Neural cell (in vitro differentiated cells): ENCODE data around the gene TRPM1. TPM values are rescaled to one million over a fixed set of nuclear protein-coding genes. Genes with fewer than 3 reads are reported as not detected.
A peak's percentile ranks its signal among the peaks of the same experiment; 100 is the strongest.

Experiments used
- H2AFZ ChIP-seq: fragments of 200-600, 300-800 bp; sonication (generic), shearing (Covaris generic); 2 replicates; pipeline ENCODE4 v1.6.0; 2014; ENCODE audit warnings: low read depth, mild to moderate bottlenecking, antibody characterized with exemption, low read length, moderate library complexity
- H3F3A ChIP-seq: fragments of 200-600 bp; shearing (Covaris generic); 2 replicates; pipeline ENCODE4 v1.6.1; 2016; ENCODE audit warnings: mild to moderate bottlenecking, moderate library complexity, mixed read lengths, antibody characterized with exemption, low read length; ENCODE audit not compliant: insufficient read depth, poor library complexity, severe bottlenecking
- H3K27ac ChIP-seq: fragments of 200-600, 300-800 bp; sonication (generic), shearing (Covaris generic); 2 replicates; pipeline ENCODE4 v1.5.1; 2014; ENCODE audit warnings: mild to moderate bottlenecking, low read length, moderate library complexity
- H3K27me3 ChIP-seq: fragments of 300-800, 200-600 bp; sonication (generic), shearing (Covaris generic); 2 replicates; pipeline ENCODE4 v1.6.0; 2014; ENCODE audit warnings: mild to moderate bottlenecking, low read depth, low read length, moderate library complexity; ENCODE audit not compliant: insufficient read depth
- H3K36me3 ChIP-seq: fragments of 300-800, 200-600 bp; sonication (generic), shearing (Covaris generic); 2 replicates; pipeline ENCODE4 v1.5.1; 2014; ENCODE audit warnings: mild to moderate bottlenecking, antibody characterized with exemption, low read length, moderate library complexity; ENCODE audit not compliant: insufficient read depth
- H3K4me2 ChIP-seq: fragments of 300-800, 200-600 bp; sonication (generic), shearing (Covaris generic); 2 replicates; pipeline ENCODE4 v1.6.0; 2014; ENCODE audit warnings: mild to moderate bottlenecking, low read length
- H3K4me3 ChIP-seq: fragments of 300-800, 200-600 bp; sonication (generic), shearing (Covaris generic); 2 replicates; pipeline ENCODE4 v1.5.1; 2014; ENCODE audit warnings: mild to moderate bottlenecking, low read length, moderate library complexity
- H3K79me2 ChIP-seq: fragments of 200-600 bp; shearing (Covaris generic); replicated peaks from 2 replicates; pipeline ENCODE4 v1.6.0; 2014; ENCODE audit warnings: mild to moderate bottlenecking, low read length, moderate library complexity; ENCODE audit not compliant: insufficient read depth
- H3K9ac ChIP-seq: fragments of 300-800, 200-600 bp; sonication (generic), shearing (Covaris generic); 2 replicates; pipeline ENCODE4 v1.6.1; 2016; ENCODE audit warnings: mild to moderate bottlenecking, low read length, mixed read lengths
- H3K9me2 ChIP-seq: fragments of 200-600 bp; shearing (Covaris generic); 2 replicates; pipeline ENCODE4 v1.6.1; 2016; ENCODE audit warnings: mild to moderate bottlenecking, low read length, mixed read lengths; ENCODE audit not compliant: insufficient read depth
- H3K9me3 ChIP-seq: fragments of 200-600, 300-800 bp; sonication (generic), shearing (Covaris generic); 2 replicates; pipeline ENCODE4 v1.6.1; 2016; ENCODE audit warnings: mild to moderate bottlenecking, mixed run types, low read length, moderate library complexity, mixed read lengths
- H4K20me1 ChIP-seq: fragments of 200-600 bp; shearing (Covaris generic); 2 replicates; pipeline ENCODE4 v1.6.1; 2016; ENCODE audit warnings: mild to moderate bottlenecking, mixed run types; ENCODE audit not compliant: insufficient read depth
- EP300 ChIP-seq: fragments of 450-650 bp; conservative IDR thresholded peaks from 2 replicates; pipeline ENCODE4 v1.6.1; 2014; ENCODE audit warnings: antibody characterized with exemption, mild to moderate bottlenecking, moderate library complexity; ENCODE audit not compliant: poor library complexity, severe bottlenecking
- EZH2 ChIP-seq: fragments of 200-600, 300-800 bp; shearing (Covaris generic), sonication (generic); IDR thresholded peaks from 2 replicates; pipeline ENCODE4 v1.6.1; 2014; ENCODE audit warnings: antibody characterized with exemption, low read length, borderline replicate concordance, mild to moderate bottlenecking; ENCODE audit not compliant: insufficient read depth, poor library complexity, severe bottlenecking
- MXI1 ChIP-seq: fragments of 450-650 bp; conservative IDR thresholded peaks from 2 replicates; pipeline ENCODE4 v1.6.1; 2014; ENCODE audit warnings: antibody characterized with exemption, mild to moderate bottlenecking; ENCODE audit not compliant: poor library complexity, severe bottlenecking
- POLR2AphosphoS5 ChIP-seq: IDR thresholded peaks from 2 replicates; pipeline ENCODE4 v1.6.1; 2012
- RAD21 ChIP-seq: fragments of 450-650 bp; conservative IDR thresholded peaks from 2 replicates; pipeline ENCODE4 v1.6.1; 2014; ENCODE audit warnings: antibody characterized with exemption, mild to moderate bottlenecking, moderate library complexity
- SMC3 ChIP-seq: fragments of 450-650 bp; conservative IDR thresholded peaks from 2 replicates; pipeline ENCODE4 v1.6.1; 2014; ENCODE audit warnings: antibody characterized with exemption, mild to moderate bottlenecking, moderate library complexity; ENCODE audit not compliant: poor library complexity
- TAF1 ChIP-seq: IDR thresholded peaks from 2 replicates; pipeline ENCODE4 v1.6.1; 2012; ENCODE audit warnings: low read depth
- polyA plus RNA-seq: library from polyadenylated mRNA; depleted of rRNA; stranded (reverse); fragments of >200 nt; gene quantifications from 2 replicates; pipeline ENCODE4 v1.2.3, GENCODE V29; 2014
- TF ChIP-seq, protein P1 (sequence below): fragments of 450-650 bp; IDR thresholded peaks from 2 replicates; pipeline ENCODE4 v1.5.1; 2014; ENCODE audit warnings: antibody characterized with exemption, mild to moderate bottlenecking, moderate library complexity; ENCODE audit not compliant: poor library complexity, severe bottlenecking

Gene TRPM1
- polyA plus RNA-seq, 1 donor from 2014 or later = not detected

DNA sequence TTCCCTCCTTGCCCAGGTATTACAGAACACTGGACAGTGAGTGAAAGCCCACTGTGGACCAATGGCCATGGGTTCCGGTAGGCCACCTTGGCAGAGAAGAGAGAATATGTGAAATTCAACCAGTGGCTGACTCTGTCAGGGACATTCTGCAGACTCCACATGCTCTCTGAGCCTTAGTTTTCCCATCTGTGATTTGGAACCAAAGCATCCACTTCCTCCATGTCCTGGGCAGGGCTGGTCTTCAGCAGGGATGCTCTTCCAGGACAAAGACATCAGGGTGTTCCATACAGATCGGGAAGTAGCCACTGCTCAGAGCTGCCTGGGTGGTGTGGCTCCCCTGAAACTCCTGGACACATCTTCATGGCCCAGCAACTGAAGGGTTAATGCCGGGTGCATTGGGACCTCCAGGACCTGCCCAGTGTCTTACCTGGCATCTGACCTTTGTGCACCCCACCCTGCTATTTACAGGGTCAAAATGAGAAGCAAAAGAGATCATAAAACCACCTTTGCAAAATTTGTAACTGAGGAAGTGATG lies 28.3 kb upstream of the TRPM1 start:
- TF ChIP-seq RAD21 (no peak), SMC3 (no peak)
- Histone ChIP-seq H3K4me2 (no peak overlapping the region), H3K79me2 (no peaks in the 10 kb centered on the region), H3K9me3 (no peaks in the 10 kb centered on the region), H3K27ac (no peak overlapping the region), H3K36me3 (no peaks in the 10 kb centered on the region), H4K20me1 (no peaks in the 10 kb centered on the region), H3K9ac (no peak overlapping the region), H3K4me3 (no peak overlapping the region), H3F3A (no peaks in the 10 kb centered on the region), H2AFZ (no peak overlapping the region), H3K9me2 (no peaks in the 10 kb centered on the region), H3K27me3 (no peaks in the 10 kb centered on the region)

DNA sequence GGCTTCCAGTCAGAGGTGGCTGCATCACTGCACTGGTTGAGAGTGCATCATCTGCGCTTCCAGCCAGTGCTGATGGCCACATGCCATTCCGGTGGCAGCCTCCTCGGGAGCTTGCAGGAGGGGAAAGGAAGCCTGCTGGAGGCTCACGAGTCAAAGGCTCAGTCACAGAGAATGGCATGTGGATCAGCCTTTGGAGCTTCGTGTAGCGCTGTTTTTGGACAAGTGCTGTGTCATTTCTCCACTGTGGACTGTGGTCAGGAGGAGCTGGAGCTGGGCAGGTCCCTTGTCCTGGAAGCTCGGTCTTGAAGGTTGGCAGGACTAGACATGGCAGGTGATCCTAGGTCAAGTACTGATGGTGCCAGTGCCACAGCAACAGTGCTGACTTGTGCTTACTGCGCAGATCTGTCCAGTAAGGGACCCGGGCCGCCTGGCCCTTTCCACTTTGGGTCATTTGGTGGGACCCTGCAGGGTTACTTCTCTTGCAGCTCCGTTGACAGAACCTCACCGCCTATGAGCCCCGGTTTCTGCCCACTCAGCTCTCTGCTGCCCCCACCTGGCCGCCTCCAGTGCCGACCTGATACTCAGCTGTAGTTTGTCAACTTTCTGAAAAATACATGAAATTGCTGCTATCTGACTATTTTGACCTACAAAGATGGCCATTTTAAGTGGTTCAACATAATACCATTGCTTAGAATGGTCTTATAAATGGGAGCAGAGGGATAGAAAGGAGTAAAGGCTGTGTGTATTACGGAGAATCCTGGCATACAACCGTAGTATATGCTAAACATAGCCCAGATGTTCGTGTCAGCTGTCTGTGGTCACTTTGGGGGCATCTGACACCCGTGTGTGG lies 27.6 kb upstream of the TRPM1 start:
- Histone ChIP-seq H4K20me1 (no peaks in the 10 kb centered on the region), H3K4me2 (no peak overlapping the region), H3K36me3 (no peaks in the 10 kb centered on the region), H2AFZ (no peak overlapping the region), H3K9ac (no peak overlapping the region), H3K9me3 (no peaks in the 10 kb centered on the region), H3K9me2 (no peaks in the 10 kb centered on the region), H3F3A (no peaks in the 10 kb centered on the region), H3K27ac (no peak overlapping the region), H3K27me3 (no peaks in the 10 kb centered on the region), H3K79me2 (no peaks in the 10 kb centered on the region), H3K4me3 (no peak overlapping the region)
- TF ChIP-seq, protein P1, sequence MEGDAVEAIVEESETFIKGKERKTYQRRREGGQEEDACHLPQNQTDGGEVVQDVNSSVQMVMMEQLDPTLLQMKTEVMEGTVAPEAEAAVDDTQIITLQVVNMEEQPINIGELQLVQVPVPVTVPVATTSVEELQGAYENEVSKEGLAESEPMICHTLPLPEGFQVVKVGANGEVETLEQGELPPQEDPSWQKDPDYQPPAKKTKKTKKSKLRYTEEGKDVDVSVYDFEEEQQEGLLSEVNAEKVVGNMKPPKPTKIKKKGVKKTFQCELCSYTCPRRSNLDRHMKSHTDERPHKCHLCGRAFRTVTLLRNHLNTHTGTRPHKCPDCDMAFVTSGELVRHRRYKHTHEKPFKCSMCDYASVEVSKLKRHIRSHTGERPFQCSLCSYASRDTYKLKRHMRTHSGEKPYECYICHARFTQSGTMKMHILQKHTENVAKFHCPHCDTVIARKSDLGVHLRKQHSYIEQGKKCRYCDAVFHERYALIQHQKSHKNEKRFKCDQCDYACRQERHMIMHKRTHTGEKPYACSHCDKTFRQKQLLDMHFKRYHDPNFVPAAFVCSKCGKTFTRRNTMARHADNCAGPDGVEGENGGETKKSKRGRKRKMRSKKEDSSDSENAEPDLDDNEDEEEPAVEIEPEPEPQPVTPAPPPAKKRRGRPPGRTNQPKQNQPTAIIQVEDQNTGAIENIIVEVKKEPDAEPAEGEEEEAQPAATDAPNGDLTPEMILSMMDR = peak; percentile 53
- peak; percentile 46 for TF ChIP-seq SMC3
- no peak for TF ChIP-seq EP300
- peak; percentile 34 for TF ChIP-seq RAD21
- no peak for TF ChIP-seq EZH2
- no peak for TF ChIP-seq MXI1

DNA sequence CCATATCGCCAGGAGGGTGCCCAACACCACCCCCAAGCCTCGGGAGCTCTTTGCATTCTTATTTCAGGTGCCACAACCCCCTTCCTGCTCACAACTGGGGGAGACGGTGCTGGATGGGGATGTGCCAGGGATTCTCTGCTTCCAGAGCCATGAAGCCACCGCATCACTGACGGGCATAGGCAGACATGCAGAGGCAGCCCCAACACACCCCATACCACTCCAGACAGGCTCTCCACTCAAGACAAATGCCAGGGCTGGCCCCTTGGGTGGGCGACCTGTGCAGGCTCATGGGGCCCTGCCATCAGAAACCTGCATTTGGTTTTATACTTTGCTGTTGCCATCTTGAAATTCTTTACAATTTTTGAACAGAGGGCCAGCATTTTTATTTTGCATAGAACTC lies 27.0 kb upstream of the TRPM1 start:
- Histone ChIP-seq H3K9ac (no peak overlapping the region), H3K9me2 (no peaks in the 10 kb centered on the region), H3K4me3 (no peak overlapping the region), H3K27me3 (no peaks in the 10 kb centered on the region), H3K4me2 (no peak overlapping the region), H3K36me3 (no peaks in the 10 kb centered on the region), H3K27ac (no peak overlapping the region), H3K9me3 (no peaks in the 10 kb centered on the region), H4K20me1 (no peaks in the 10 kb centered on the region), H2AFZ (no peak overlapping the region), H3F3A (no peaks in the 10 kb centered on the region), H3K79me2 (no peaks in the 10 kb centered on the region)
- TF ChIP-seq TAF1 (no peak), SMC3 (no peak), POLR2AphosphoS5 (no peak), RAD21 (no peak)
